GM12892 (cell line): Measurements from ENCODE around the gene PNKD.

ENCODE experiments used
- POLR2AphosphoS5 ChIP-seq: IDR thresholded peaks from 2 replicates; pipeline ENCODE4 v1.6.1; 2011; ENCODE audit warnings: low read depth, low read length, control low read depth
- TAF1 ChIP-seq: IDR thresholded peaks from 2 replicates; pipeline ENCODE4 v1.6.1; 2011; ENCODE audit warnings: low read depth, mild to moderate bottlenecking, control low read depth, low read length, borderline replicate concordance

DNA sequence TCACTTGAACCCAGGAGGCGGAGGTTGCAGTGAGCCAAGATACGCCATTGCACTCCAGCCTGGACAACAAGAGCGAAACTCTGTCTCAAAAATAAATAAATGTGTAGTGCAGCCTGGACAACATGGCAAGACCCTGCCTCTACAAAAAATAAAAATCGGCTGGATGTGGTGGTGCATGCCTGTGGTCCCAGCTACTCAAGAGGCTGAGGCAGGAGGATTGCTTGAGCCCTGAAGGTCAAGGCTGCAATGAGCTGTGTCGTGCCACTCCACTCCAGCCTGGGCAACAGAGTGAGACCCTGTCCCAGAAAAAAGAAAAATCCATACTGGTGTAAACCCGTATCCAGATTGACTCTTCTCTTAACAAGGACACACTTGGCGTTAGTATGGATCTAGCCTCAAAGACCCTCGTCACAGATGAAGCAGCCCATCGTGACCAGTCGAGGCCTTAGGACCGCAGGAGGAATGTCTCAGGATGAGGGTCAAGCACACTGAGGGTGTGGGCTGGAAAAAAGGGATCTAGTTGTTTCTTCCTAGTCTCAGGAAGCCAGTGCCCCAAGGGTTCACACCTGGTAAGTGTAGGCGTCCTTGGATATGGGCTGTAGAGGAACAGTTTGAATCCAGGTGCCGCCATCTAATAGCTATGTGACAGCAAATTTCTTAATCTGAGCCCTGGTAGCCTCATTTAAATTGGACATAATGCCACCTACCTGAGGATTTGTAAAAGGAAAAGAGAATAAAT is 13.5 kb upstream of the PNKD start:
- TF ChIP-seq POLR2AphosphoS5, result peak; percentile 59
- no peak for TF ChIP-seq TAF1
